HepG2 (cell line): ENCODE measurements around the gene NEK8. TPM values are rescaled to one million over a fixed set of nuclear protein-coding genes. Genes with fewer than 3 reads are reported as not detected.

Experiments used
- ARNTL ChIP-seq: sonication (generic); formaldehyde crosslinking; IDR thresholded peaks from 2 replicates; pipeline ENCODE4 v1.4.0; 2020; ENCODE audit warnings: mild to moderate bottlenecking, missing genetic modification reagents
- CREM ChIP-seq, 2 experiments: sonication (generic) in 1 of 2; formaldehyde crosslinking in 1 of 2; IDR thresholded peaks; 2 replicates each; pipeline versions ENCODE4 v1.4.0 to v1.6.1; 2016 to 2020; ENCODE audit warnings: antibody characterized with exemption in 1 of 2, mild to moderate bottlenecking in 1 of 2, missing genetic modification reagents in 1 of 2
- GLI4 ChIP-seq: sonication (generic); formaldehyde crosslinking; IDR thresholded peaks from 2 replicates; pipeline ENCODE4 v1.5.1; 2020; ENCODE audit warnings: missing genetic modification reagents, mild to moderate bottlenecking, moderate library complexity, borderline replicate concordance
- HMG20A ChIP-seq: IDR thresholded peaks from 2 replicates; pipeline ENCODE4 v1.6.1; 2016; ENCODE audit warnings: borderline replicate concordance
- KDM5A ChIP-seq: fragments of 200-600 bp; sonication (generic); IDR thresholded peaks from 2 replicates; pipeline ENCODE4 v1.7.0; 2018; ENCODE audit warnings: antibody characterized with exemption, mild to moderate bottlenecking, low read length, borderline replicate concordance
- KLF11 ChIP-seq: IDR thresholded peaks from 2 replicates; pipeline ENCODE4 v1.6.1; 2016; ENCODE audit warnings: missing compliant biosample characterization
- KLF12 ChIP-seq: sonication (generic); formaldehyde crosslinking; IDR thresholded peaks from 2 replicates; pipeline ENCODE4 v1.4.0; 2020; ENCODE audit warnings: missing genetic modification reagents, borderline replicate concordance
- NKX3-1 ChIP-seq: sonication (generic); formaldehyde crosslinking; IDR thresholded peaks from 2 replicates; pipeline ENCODE4 v1.5.0; 2020; ENCODE audit warnings: missing genetic modification reagents
- NR2F2 ChIP-seq: IDR thresholded peaks from 2 replicates; pipeline ENCODE4 v1.6.1; 2012; ENCODE audit warnings: low read depth, inconsistent platforms, borderline replicate concordance
- PHF8 ChIP-seq: sonication (generic); formaldehyde crosslinking; IDR thresholded peaks from 2 replicates; pipeline ENCODE4 v1.5.0; 2020; ENCODE audit warnings: missing genetic modification reagents
- SALL1 ChIP-seq: sonication (generic); formaldehyde crosslinking; IDR thresholded peaks from 2 replicates; pipeline ENCODE4 v1.8.0; 2022; ENCODE audit warnings: mild to moderate bottlenecking, missing genetic modification reagents
- TBX2 ChIP-seq: sonication (generic); formaldehyde crosslinking; IDR thresholded peaks from 2 replicates; pipeline ENCODE4 v1.5.0; 2020; ENCODE audit warnings: missing genetic modification reagents, mild to moderate bottlenecking, borderline replicate concordance
- ZC3H13 ChIP-seq: sonication (generic); formaldehyde crosslinking; IDR thresholded peaks from 2 replicates; pipeline ENCODE4 v1.8.1; 2023; ENCODE audit warnings: mild to moderate bottlenecking, missing genetic modification reagents, moderate library complexity
- ZNF264 ChIP-seq: sonication (generic); formaldehyde crosslinking; IDR thresholded peaks from 2 replicates; pipeline ENCODE4 v1.4.0; 2020; ENCODE audit warnings: missing genetic modification reagents
- ZNF350 ChIP-seq: sonication (generic); formaldehyde crosslinking; IDR thresholded peaks from 2 replicates; pipeline ENCODE4 v1.4.0; 2020; ENCODE audit warnings: mild to moderate bottlenecking, low read depth, missing genetic modification reagents, borderline replicate concordance
- ZNF513 ChIP-seq: sonication (generic); formaldehyde crosslinking; conservative IDR thresholded peaks from 2 replicates; pipeline ENCODE4 v1.5.0; 2020; ENCODE audit warnings: missing genetic modification reagents
- ZNF609 ChIP-seq: sonication (generic); formaldehyde crosslinking; IDR thresholded peaks from 2 replicates; pipeline ENCODE4 v1.4.0; 2020; ENCODE audit warnings: mild to moderate bottlenecking, missing genetic modification reagents, borderline replicate concordance
- ZNF7 ChIP-seq: IDR thresholded peaks from 2 replicates; pipeline ENCODE4 v1.6.1; 2016; ENCODE audit warnings: missing biosample characterization, missing genetic modification reagents
- ZNF839 ChIP-seq: sonication (generic); formaldehyde crosslinking; IDR thresholded peaks from 2 replicates; pipeline ENCODE4 v1.4.0; 2020; ENCODE audit warnings: missing genetic modification reagents, mild to moderate bottlenecking, borderline replicate concordance
- polyA plus RNA-seq, 8 experiments: library from polyadenylated mRNA; depleted of rRNA in 3 of 8; stranded (reverse) in 7 of 8; unstranded in 1 of 8; fragments of >200 nt; fragmentation: Illumina TruSeq in 4 of 8; extraction: Trizol in 4 of 8; gene quantifications; 2 replicates each; pipeline versions ENCODE4 v1.2.1 to v1.2.3, GENCODE V29; 2011 to 2016; ENCODE audit warnings: low read depth in 4 of 8, missing spikeins in 1 of 8, mixed read lengths in 1 of 8; ENCODE audit not compliant: insufficient read depth in 1 of 8
- total RNA-seq, 5 experiments: library from RNA; depleted of rRNA; stranded (reverse); fragments of >200 nt; fragmentation: Illumina TruSeq; extraction: Trizol; gene quantifications; 2 replicates each; pipeline ENCODE4 v1.2.3, GENCODE V29; 2016; ENCODE audit warnings: low read depth in 1 of 5
- TF ChIP-seq, protein P1 (sequence below): sonication (generic); formaldehyde crosslinking; IDR thresholded peaks from 2 replicates; pipeline ENCODE4 v1.5.1; 2020; ENCODE audit warnings: missing genetic modification reagents, mild to moderate bottlenecking, borderline replicate concordance
- TF ChIP-seq, protein P2 (sequence below), 2 experiments: fragments of 450-650 bp in 1 of 2; sonication (generic) in 1 of 2; formaldehyde crosslinking; IDR thresholded peaks; 2 replicates each; pipeline versions ENCODE4 v1.5.0 to v1.8.0; 2020 to 2022; ENCODE audit warnings: mild to moderate bottlenecking in 1 of 2, missing genetic modification reagents in 1 of 2

The NEK8 gene
- total and polyA plus RNA-seq, 2 of the 13 experiments (the other 11 are each of a cell fraction or from before 2014, with no cell fraction given) = 5.8 to 13.5 TPM

GRCh38 chr17:28719021-28719433 is 9.6 kb upstream of the NEK8 start (continued):
- TF ChIP-seq ZNF609 = no peak
- TF ChIP-seq ZNF7 = no peak
- no peak for TF ChIP-seq ARNTL
- no peak for TF ChIP-seq ZC3H13 (CRISPR knock-in tag)
- TF ChIP-seq KLF11 (CRISPR knock-in tag) = no peak
- TF ChIP-seq PHF8 (CRISPR knock-in tag) = no peak
- no peak for TF ChIP-seq ZNF350 (CRISPR knock-in tag)
- no peak; the same call in 1 of the 2 replicates for TF ChIP-seq KLF12 (CRISPR knock-in tag)
- TF ChIP-seq NKX3-1 = no peak
- TF ChIP-seq, protein P1, sequence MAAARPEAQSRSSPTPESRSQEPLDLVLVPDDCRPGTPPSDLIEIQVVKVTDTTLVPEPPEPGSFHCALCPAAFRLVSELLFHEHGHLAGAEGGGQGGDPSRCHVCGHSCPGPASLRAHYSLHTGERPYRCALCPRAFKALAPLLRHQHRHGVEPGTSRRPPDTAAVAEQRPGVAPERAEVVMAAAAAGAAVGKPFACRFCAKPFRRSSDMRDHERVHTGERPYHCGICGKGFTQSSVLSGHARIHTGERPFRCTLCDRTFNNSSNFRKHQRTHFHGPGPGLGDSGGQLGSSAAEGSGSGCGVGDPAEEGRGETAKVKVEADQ (CRISPR knock-in tag) = no peak
- 0 out of 2 replicates have a peak, but pooled peaks have one; percentile 48 for TF ChIP-seq SALL1
- no peak for TF ChIP-seq HMG20A (CRISPR knock-in tag)
- no peak for TF ChIP-seq KDM5A
- no peak for TF ChIP-seq NR2F2
- TF ChIP-seq ZNF839 (CRISPR knock-in tag) = no peak
- TF ChIP-seq ZNF513 (CRISPR knock-in tag) = no peak
- TF ChIP-seq ZNF264 = no peak
- no peak for TF ChIP-seq GLI4 (CRISPR knock-in tag)
- TF ChIP-seq, protein P2, sequence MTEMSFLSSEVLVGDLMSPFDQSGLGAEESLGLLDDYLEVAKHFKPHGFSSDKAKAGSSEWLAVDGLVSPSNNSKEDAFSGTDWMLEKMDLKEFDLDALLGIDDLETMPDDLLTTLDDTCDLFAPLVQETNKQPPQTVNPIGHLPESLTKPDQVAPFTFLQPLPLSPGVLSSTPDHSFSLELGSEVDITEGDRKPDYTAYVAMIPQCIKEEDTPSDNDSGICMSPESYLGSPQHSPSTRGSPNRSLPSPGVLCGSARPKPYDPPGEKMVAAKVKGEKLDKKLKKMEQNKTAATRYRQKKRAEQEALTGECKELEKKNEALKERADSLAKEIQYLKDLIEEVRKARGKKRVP (CRISPR knock-in tag; IDR thresholded peaks at IDR 0.05) = peak in 1 of 2 experiments; percentile 32; a peak in 1 of 4 replicates
- TF ChIP-seq TBX2 (CRISPR knock-in tag) = no peak
- no peak for TF ChIP-seq CREM (IDR thresholded peaks at IDR 0.05)
- TF ChIP-seq CREM (CRISPR knock-in tag; IDR thresholded peaks at IDR 0.05) = no peak
